ENCODE data around the gene EEPD1. TPM values are rescaled to one million over a fixed set of nuclear protein-coding genes. Genes with fewer than 3 reads are reported as not detected.
A peak's percentile ranks its signal among the peaks of the same experiment; 100 is the strongest.

EEPD1 gene
- polyA plus RNA-seq, 1 of the 3 experiments (the other 2 are of a cell fraction) = 5.0 TPM

DNA sequence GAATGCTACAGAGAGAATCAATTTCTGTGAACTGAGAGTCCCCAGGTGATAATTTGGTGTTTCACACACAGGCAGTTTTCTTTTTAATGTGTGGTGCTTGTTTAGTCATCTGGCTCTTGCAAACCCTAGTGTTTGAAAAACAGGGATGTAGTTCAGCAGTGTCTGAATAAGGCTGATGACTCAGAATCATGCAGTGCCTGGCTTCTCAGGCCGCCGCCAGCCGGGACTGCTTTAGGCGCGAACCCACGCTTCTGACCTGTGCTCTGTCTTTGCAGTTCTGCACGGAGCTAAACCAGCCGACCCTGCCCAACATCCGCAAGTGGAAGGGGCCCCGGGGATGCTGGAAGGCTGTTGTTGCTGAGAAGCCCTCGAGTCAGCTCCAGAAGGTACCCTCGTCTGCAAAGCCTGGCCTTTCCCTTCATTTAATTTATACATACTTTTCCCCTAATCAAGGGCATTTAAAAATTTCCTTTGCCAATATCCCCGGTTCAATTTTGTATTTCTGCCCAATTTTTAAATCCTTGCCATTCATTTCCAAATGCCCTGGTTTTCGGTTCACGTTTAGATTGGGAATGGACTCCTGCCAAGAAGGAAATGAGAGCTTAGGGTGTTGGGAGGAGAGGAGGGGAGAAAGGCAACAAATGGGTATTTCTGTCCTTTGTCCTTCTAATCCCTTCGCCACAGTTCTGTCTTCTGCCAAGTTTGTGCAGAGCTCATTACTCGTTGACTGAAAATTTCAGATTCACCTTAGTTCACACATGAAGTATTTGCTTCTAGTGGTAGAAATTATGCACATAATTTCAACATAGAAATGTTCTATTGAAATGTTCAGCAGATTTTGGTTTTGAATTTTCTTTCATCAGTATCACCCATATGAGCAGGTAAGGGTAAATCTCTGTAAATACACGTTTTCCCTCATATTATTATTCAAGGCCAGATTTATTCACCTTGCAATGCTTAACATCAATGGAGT lies 128.1 kb downstream of the EEPD1 start (continued):
- TF ChIP-seq, protein P1, sequence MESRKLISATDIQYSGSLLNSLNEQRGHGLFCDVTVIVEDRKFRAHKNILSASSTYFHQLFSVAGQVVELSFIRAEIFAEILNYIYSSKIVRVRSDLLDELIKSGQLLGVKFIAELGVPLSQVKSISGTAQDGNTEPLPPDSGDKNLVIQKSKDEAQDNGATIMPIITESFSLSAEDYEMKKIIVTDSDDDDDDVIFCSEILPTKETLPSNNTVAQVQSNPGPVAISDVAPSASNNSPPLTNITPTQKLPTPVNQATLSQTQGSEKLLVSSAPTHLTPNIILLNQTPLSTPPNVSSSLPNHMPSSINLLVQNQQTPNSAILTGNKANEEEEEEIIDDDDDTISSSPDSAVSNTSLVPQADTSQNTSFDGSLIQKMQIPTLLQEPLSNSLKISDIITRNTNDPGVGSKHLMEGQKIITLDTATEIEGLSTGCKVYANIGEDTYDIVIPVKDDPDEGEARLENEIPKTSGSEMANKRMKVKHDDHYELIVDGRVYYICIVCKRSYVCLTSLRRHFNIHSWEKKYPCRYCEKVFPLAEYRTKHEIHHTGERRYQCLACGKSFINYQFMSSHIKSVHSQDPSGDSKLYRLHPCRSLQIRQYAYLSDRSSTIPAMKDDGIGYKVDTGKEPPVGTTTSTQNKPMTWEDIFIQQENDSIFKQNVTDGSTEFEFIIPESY (IDR thresholded peaks at IDR 0.05; ENCODE audit: borderline replicate concordance, low read depth) = no peak
- no peak for TF ChIP-seq MEF2A (IDR thresholded peaks at IDR 0.05; ENCODE audit: borderline replicate concordance, low read depth)
- no peak for TF ChIP-seq TEAD4 (IDR thresholded peaks at IDR 0.05; ENCODE audit: borderline replicate concordance, insufficient read depth)
- peak; percentile 96 for TF ChIP-seq FOSL2 (IDR thresholded peaks at IDR 0.05; ENCODE audit: borderline replicate concordance, low read depth)
- 0 out of 2 replicates have a peak, but pooled peaks have one; percentile 25 for TF ChIP-seq RCOR1 (IDR thresholded peaks at IDR 0.05; ENCODE audit: low read length)
- no peak; the same call in 1 of the 2 replicates for TF ChIP-seq GABPA (IDR thresholded peaks at IDR 0.05; ENCODE audit: low read depth)
- no peak for TF ChIP-seq YY1 (IDR thresholded peaks at IDR 0.05; ENCODE audit: low read depth)
- TF ChIP-seq, protein P2, sequence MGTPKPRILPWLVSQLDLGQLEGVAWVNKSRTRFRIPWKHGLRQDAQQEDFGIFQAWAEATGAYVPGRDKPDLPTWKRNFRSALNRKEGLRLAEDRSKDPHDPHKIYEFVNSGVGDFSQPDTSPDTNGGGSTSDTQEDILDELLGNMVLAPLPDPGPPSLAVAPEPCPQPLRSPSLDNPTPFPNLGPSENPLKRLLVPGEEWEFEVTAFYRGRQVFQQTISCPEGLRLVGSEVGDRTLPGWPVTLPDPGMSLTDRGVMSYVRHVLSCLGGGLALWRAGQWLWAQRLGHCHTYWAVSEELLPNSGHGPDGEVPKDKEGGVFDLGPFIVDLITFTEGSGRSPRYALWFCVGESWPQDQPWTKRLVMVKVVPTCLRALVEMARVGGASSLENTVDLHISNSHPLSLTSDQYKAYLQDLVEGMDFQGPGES (IDR thresholded peaks at IDR 0.05; ENCODE audit: low read depth, low read length) = no peak
- TF ChIP-seq, protein P3, sequence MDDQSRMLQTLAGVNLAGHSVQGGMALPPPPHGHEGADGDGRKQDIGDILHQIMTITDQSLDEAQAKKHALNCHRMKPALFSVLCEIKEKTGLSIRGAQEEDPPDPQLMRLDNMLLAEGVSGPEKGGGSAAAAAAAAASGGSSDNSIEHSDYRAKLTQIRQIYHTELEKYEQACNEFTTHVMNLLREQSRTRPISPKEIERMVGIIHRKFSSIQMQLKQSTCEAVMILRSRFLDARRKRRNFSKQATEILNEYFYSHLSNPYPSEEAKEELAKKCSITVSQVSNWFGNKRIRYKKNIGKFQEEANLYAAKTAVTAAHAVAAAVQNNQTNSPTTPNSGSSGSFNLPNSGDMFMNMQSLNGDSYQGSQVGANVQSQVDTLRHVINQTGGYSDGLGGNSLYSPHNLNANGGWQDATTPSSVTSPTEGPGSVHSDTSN (IDR thresholded peaks at IDR 0.05) = peak; percentile 27
- 0 out of 4 replicates have a peak, but pooled peaks of 1 of the 2 experiments have one; percentile 19 for TF ChIP-seq EP300 (IDR thresholded peaks at IDR 0.05; ENCODE audit: borderline replicate concordance in 1 of 2, low read depth in 1 of 2, low read length in 1 of 2)
- TF ChIP-seq TAF1 (IDR thresholded peaks at IDR 0.05; ENCODE audit: borderline replicate concordance, low read depth, low read length) = peak; percentile 16; the same call in 1 of the 2 replicates
- TF ChIP-seq NRF1 (IDR thresholded peaks at IDR 0.05; ENCODE audit: low read depth, low read length) = no peak
- no peak for TF ChIP-seq ELF1 (IDR thresholded peaks at IDR 0.05)
- no peak for TF ChIP-seq CHD2 (IDR thresholded peaks at IDR 0.05; ENCODE audit: low read length, partially characterized antibody)
- TF ChIP-seq, protein P4, sequence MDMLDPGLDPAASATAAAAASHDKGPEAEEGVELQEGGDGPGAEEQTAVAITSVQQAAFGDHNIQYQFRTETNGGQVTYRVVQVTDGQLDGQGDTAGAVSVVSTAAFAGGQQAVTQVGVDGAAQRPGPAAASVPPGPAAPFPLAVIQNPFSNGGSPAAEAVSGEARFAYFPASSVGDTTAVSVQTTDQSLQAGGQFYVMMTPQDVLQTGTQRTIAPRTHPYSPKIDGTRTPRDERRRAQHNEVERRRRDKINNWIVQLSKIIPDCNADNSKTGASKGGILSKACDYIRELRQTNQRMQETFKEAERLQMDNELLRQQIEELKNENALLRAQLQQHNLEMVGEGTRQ (IDR thresholded peaks at IDR 0.05; ENCODE audit: borderline replicate concordance, low read depth, low read length) = no peak
- no peak for TF ChIP-seq RFX5 (IDR thresholded peaks at IDR 0.05; ENCODE audit: low read length)
- TF ChIP-seq FOXM1 (IDR thresholded peaks at IDR 0.05; ENCODE audit: low read depth) = no peak

All from SK-N-SH (cell line).